Measurements from ENCODE around the gene CFL1.

Gene CFL1

DNA sequence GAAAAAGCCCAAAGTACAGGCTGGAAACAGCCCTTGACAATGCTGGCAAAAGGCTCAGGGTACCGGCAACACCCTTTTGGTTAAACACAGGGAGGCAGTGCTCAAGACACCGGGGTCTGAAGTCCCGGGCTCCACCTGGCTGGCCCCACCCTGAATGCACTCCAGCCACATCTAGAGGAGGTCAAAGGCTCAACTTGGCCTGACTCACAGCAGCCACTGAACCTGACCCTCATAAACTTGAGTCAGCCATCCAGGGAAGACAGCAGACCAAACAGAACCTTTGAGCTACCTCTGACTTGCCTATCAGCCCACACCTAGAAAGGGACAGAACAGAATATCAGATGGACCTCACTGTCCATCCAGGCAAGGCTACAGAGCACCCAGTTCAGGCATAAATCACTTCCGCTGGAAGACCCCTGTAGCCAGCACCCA, 3.8 kb downstream of the CFL1 start:
- TF ChIP-seq CTCF (conservative IDR thresholded peaks at IDR 0.05; ENCODE audit: low read depth, low read length) = no peak
- H3K4me3 ChIP-seq (ENCODE audit: low read length) = no peak overlapping the region
- no peak for DNase-seq (ENCODE audit: low read depth)

DNA sequence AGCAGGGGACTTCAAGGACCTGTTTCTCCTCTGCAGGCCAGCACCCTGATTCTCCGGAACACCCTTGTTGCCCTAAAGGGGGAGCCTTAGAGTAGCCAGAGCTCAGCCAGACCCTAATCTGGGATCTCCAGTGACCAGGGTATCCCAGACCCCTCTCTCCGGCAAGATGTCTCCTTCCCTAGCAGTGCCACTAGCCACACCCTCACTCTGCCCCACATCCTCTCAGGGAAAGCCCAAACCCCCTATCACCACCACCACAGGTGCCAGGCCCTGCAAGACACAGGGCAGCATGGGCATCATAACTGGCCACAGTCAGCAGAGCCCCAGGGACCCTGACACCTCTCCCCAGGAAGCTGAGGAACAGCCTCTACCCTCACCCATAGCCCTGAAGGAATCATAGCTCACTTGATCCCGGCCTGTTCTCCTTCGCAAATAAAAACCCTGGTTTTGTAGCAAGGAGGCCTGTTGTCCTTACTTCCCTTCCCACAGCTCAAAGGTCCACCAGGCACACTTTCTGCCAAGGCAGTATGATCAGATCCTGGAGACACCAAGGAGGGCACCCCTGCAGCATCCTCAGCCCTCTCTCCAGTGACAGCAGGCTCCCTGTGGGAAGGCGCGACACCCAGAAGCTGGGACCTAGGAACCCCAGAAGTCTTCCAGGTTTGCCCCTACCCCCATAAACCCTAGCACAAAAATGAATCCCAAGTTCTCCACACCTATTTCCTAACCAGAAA, 4.6 kb downstream of the CFL1 start:
- no peak overlapping the region for H3K4me3 ChIP-seq (ENCODE audit: low read length)
- DNase-seq (ENCODE audit: low read depth) = no peak
- peak; percentile 29 for TF ChIP-seq CTCF (conservative IDR thresholded peaks at IDR 0.05; ENCODE audit: low read depth, low read length)

GRCh38 chr11:65852508-65853245, 5.3 kb downstream of the CFL1 start:
- H3K4me3 ChIP-seq (ENCODE audit: low read length) = no peak overlapping the region
- TF ChIP-seq CTCF (conservative IDR thresholded peaks at IDR 0.05; ENCODE audit: low read depth, low read length) = no peak
- no peak for DNase-seq (ENCODE audit: low read depth)

GRCh38 chr11:65851811-65852507, 6.0 kb downstream of the CFL1 start:
- H3K4me3 ChIP-seq (ENCODE audit: low read length) = no peak overlapping the region
- DNase-seq (ENCODE audit: low read depth) = no peak
- no peak for TF ChIP-seq CTCF (conservative IDR thresholded peaks at IDR 0.05; ENCODE audit: low read depth, low read length)

GRCh38 chr11:65851083-65851579, 6.8 kb downstream of the CFL1 start:
- no peak overlapping the region for H3K4me3 ChIP-seq (ENCODE audit: low read length)
- peak; percentile 62 for TF ChIP-seq CTCF (conservative IDR thresholded peaks at IDR 0.05; ENCODE audit: low read depth, low read length)
- no peak for DNase-seq (ENCODE audit: low read depth)

DNA sequence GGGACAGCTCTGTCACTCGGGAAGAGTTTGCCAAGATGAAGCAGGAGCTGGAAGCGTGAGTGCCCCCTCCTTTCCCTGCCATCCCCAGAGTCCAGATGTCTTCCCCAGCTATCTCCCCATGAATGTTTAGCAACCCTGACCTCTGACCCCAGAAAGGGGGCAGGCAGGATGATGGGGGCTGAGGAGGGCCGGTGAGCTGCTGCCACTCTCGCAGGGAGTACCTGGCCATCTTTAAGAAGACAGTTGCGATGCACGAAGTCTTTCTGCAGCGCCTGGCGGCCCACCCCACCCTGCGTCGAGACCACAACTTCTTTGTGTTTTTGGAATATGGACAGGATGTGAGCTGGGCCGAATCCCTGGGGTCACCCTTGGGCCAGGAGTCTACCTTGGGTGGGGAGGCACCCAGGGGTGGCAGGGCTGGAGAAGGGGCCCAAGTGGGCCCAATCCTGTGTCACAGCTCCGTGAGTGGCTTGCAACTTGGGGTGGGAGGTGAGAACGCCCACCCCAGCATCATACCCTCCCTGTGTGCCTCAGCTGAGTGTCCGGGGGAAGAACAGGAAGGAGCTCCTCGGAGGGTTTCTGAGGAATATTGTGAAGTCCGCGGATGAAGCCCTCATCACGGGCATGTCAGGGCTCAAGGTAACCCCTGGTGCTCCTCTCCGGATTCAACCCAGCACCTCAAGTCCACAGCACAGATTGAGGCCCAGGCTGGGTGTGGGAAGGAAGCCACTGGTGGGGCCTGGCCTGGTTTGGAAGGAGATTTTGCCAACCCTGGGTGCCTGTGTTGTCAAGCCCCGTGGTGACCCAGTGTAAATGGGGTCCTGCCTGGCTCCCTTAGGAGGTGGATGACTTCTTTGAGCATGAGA, 7.5 kb downstream of the CFL1 start:
- no peak for TF ChIP-seq CTCF (conservative IDR thresholded peaks at IDR 0.05; ENCODE audit: low read depth, low read length)
- no peak overlapping the region for H3K4me3 ChIP-seq (ENCODE audit: low read length)
- DNase-seq (ENCODE audit: low read depth) = no peak

Measured in retinal pigment epithelial cell (primary cell).